NCI-H1048 (cell line): ENCODE measurements around the gene KRT13.
"Not testable (repeated sequence)": the region's sequence is repeated elsewhere in the genome, so short reads cannot be mapped to it uniquely, and the experiment has no call there.

Experiments used
- DNase-seq: peaks from one replicate; lab custom pipeline; 2025; lab: John Stamatoyannopoulos, UW

Gene KRT13

DNA sequence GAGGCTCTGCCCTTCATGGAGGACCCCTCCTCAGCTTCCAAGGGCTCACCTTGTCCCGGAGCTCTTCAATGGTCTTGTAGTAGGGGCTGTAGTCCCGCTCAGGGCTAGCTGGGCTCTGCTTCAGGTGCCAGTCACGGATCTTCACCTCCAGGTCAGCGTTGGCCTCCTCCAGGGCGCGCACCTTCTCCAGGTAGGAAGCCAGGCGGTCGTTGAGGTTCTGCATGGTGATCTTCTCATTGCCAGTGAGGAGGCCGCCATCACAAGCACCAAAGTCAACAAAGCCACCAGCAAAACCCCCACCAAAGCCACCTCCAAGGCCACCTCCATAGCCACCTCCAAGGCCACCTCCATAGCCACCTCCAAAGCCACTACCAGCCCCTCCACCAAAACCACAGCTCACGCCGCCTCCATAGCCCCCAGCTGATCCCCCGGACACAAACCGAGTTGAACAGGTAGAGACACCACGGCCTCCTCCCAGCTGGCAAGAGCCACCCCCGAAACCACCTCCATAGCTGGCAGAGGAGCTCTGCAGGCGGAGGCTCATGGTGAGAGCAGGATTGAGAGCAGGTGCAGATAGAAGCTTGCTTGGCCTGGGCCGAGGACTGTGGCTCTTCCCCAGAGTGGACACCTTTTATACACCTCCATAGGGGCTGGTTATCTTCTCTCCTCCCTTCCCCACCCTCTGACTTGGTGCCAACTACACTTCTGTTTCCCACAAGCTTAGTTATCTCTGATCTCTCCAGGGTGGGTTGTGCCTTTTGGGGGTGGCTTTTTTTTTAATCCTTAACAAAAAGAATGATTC lies at the start of gene KRT13:
KRT13 (minus strand) TSS at position 606 of the 802 bp plus-strand sequence; CDS start at position 544, 62 bp downstream.
- no peak for DNase-seq

DNA sequence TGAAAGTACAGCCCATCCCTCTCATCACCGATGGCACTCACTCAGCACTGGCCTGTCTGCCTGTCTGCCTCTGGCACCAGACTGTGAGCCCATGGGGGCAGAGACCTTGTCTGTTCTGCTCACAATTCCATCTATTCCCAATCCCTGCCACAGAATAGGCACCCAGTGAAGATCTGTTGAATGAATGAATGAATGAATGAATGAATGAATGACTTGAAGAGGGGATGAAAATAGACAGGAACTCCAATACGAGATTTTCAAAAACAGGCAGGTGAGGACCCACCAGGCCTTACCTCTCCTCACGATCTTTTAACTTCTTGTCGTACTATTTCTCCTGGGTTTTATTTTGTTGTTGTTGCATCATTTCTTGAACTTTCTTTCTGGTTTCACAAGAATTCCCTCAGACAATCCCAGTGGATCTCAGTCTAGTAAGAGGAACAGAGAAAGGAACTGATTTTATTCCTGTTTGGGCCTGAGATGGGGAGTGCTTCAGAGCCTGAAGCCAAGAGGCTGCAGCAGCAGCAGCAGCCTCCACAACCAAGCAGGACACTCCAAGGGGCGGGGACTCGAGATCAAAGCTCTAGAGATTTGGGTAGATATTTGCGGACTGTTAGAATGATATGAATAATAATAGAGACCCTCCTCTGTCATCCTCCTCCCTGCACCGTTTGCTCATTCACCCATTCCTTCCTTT lies 48.7 kb upstream of the KRT13 start:
- no peak for DNase-seq

DNA sequence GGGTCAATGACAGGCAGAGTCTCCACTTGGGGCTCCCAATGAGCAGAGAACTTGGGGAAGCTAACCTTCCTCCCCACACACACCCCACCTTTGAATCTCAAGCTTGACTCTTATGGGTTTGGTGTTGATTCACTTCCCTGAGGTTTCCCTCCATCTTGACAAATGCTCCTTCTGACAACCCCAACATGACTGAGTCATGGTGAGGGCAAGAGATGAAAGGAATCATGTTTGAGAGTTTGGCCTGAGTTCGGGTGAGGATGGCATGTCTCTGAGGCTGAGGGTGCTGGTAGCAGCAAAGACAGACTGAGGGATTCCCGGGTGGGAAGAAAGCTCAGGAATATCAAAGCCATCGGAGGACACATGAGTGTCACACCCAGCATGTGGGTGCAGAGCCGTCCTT lies 47.8 kb upstream of the KRT13 start:
- no peak for DNase-seq

DNA sequence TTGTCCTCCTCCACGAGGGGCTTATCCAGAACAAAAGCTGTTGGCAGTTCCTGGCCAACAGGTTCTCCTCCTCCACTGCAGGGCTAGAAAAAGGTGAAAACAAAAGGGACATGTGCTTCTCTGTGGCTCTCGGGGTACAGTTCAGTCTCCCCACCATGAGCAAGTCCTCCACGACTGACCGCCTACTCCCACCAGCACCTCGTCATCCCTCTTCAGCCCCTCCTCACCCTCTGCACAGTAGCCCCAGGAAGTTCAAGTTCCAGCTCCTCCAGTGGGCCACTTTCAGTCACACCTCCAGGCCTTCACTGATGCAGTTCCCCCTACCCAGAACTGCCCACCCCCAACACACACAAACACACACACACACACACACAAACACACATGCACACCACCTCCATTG lies 47.0 kb upstream of the KRT13 start:
- no peak for DNase-seq

DNA sequence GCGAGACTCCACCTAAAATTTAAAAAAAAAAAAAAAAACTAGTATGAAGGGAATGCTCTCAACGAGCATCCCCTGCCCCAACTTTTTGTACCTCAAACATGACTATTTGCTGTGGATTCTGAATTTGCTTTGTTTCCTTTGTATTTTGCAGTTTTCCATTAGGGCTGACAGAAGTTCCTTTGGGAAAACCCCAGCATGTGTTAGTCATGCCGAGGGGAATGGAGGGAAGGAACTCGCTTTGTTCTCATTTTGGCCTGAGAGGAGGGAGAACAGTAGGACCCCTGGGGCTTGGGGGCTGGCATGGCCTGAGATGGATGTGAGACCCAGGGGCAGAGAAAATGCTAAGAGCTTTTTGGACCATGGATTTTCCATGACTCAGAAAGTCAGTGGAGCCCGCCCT lies 46.0 kb upstream of the KRT13 start:
- no peak for DNase-seq

DNA sequence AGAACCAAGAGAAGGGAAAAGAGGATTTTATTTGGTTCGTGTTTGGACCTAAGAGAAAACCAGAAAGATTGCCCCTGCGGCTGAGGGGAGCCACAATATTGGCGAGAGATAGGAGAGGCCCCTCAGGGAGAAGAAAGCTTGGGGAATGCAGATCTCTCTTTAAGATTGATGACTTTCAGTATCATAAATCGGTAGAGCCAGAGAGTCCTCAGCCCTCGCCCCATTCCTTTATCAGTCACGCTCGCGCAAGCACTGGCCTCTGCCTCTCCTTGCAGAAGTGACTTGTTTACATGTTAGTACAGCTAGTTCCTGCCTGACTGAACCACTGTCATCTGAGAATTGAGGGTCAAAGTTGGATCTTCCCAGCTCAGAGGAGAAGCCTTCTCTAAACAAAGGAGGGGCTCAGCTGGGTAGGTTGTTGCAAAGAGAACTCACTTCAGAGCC lies 44.2 kb upstream of the KRT13 start:
- no peak for DNase-seq

DNA sequence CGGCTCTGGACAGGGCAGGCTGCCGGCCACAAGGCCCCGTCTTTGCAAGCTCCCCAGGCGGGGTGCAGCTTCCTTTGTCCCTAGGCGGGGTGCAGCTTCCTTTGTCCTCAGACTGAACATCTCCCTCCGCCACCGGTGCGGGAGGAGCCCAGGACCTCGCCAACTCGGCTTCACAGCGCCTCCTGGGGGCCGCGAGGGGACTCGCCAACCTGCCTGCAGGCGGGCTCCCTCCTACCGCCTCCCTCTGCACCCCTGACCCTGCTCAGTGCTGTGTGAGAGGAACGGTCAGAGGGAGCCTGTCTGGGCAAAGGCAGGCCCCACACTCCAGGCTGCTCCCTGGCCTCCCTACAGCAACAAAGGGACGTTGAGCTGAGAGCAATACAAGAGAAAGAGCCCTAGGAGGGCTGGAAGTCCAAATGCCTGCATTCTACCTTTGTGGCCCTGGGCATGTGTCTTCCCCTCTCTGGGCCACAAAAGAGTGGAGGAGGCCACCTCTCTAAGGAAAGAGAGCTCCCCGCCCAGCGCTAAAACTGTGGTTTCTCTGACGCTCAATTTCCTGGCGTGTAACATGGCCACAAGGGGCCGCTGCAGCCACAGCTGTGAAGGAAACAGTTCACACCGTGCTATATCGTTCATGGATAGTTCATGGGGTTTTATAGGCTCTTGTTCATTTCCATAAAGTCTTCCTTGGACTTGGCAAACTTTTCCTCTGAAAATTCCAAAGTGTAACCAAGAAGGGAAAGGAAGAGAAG lies 43.6 kb upstream of the KRT13 start:
- DNase-seq = peak; percentile 40

DNA sequence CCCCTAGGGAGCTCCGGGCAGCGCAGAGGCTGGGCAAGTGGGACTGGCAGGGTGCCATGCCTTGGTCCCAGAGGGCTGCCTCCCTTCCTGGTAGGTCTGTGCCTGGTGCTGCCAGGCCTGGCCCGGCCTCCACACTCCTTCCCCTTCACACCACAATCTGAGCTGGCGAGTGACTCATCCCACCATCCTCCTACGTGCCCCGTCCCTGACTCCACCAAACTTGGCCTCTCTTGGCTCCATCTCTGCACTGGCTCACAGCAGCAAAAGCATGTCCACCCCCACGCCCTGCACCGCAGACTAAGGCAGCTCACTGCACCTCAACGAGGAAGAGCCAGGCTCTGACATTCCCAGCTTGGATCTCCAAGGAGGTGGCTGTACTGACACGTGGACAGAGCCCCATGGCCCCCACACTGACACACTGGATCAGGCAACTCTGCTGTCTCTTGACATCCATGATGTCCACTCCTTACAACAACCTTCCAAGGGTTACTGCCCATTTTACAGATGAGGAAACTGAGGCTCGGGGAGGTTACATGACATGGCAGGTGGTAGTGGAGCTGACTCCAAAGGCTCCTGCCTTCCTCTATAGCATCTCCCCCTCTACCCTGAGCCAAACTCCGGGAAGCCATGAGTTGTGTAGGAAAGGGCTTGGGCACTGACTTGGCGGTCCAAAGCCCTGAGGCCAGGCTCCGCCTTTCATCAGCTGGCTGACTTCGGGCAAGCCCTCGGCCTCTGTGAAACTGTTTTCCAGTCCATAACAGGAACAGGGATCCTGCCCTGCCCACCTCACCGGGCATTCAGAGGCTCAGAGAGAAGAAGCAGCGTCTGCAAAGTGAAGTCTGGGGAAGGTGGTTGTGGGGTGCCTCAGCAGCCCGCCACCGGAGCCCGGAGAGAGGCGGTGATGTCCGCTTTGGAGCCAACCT lies 42.8 kb upstream of the KRT13 start:
- DNase-seq = no peak

DNA sequence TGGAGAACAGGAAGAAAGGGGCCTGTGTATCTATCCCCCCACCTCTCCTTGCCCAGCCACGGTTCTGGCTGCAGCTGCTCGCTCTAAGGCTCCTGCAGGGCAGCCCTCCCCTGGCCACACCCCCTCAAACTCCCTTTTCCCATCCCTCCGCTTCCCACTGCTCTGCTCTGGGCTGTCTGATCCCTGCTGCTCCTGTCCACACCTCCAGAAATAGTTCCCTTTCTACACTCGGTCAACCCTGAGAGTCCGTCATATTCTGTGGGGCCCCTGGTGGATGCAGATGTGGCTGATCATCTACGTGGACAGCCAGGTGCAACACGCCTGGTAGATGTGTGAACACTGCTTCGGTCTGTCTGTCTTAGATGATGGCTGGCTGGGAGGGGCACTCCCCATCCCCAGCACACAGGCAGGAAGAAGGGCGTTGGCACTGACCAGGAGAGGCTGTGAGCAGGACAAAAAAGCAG lies 42.0 kb upstream of the KRT13 start:
- DNase-seq = no peak

DNA sequence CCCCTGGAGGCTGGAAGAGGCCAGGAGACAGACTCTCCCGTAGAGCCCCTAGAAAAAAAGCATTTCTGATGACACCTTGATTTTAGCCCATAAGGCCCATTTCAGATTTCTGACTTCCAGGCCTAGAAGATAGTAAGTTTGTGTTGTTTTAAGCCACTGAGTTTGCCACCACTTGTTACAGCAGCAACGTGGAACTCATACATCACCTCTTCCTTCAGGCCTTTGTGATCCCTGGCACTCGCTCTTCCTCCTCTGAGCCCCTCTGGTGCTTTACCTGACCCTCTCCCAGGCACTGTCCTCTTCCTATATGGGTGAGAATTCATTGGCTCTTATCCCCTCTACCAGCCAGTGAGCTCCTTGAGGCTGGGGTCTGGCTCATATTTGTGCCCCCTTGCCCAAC lies 41.4 kb upstream of the KRT13 start:
- no peak for DNase-seq

DNA sequence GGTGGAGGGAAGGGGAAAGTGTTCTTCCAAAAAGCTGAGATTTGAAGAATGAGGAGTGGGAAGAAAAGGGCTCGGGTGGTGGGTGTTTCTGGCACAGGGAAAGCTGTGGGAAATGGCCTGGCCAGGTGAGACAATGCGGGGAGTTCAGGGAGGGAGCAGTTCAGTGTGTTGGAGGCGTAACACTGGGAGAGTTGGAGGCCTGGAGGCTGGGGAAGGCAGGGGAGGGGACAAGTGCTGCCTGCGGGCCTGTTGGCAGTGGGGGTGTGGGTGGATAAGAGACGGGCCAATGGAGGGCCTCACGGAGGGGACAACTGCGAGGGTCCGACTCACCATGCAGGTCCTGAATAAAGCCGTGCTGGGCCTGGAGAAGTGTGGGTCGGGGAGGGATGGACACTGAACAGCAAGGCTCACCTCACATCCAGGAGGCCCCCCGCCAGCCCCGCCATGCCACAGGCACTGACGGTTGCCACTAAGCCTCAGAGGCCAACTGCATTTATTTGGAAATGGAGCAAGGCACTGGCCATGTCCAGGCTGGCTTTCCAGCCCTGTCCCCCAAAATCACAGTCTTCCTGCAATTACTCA lies 40.5 kb upstream of the KRT13 start:
- DNase-seq = no peak

DNA sequence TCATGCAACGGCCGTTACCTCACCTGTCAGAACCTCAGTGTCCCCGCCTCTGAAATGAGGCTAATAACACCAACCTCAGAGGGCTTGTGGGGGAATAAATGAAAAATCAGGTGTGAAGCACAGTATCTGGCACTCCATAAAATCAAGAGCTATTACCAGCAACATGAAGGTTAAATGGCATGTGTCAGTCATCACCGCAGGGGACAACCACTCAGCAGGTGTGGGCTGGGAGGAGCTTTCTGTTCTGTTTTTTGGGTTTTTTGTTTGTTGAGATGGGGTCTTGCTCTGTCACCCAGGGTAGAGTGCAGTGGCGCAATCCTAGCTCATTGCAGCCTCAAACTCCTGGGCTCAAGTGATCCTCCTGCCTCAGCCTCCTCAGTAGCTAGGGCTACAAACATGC lies 39.5 kb upstream of the KRT13 start:
- no peak for DNase-seq

DNA sequence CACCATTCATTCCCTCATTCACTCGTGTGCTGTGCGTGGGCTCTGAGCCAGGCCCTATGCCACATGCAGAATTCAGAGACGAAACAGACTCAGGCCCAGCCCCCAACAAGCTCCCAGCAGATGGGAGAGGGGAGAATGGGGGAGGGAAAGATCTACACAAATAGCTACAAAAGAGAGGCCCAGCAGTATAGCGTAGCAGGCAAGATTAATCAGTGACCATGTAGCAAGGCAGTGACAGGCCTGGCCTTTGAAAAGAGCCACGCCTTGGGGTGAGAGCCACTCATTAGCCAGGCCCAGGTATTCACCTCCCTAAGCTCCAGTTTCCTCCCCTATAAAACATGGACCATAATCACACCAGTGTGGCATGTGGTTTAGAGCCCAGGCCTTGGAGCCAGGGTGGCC lies 39.1 kb upstream of the KRT13 start:
- no peak for DNase-seq

DNA sequence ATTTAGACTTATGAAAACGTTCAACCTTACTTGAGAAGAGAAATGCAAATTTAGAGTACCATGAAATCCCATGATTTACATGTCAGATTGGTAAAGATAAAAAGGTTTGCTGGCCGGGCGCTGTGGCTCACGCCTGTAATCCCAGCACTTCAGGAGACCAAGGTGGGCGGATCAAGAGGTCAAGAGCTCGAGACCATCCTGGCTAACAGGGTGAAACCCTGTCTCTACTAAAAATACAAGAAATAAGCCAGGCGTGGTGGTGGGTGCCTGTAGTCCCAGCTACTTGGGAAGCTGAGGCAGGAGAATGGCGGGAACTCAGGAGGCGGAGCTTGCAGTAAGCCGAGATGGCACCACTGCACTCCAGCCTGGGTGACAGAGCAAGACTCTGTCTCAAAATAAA lies 37.4 kb upstream of the KRT13 start:
- DNase-seq = not testable (repeated sequence)

DNA sequence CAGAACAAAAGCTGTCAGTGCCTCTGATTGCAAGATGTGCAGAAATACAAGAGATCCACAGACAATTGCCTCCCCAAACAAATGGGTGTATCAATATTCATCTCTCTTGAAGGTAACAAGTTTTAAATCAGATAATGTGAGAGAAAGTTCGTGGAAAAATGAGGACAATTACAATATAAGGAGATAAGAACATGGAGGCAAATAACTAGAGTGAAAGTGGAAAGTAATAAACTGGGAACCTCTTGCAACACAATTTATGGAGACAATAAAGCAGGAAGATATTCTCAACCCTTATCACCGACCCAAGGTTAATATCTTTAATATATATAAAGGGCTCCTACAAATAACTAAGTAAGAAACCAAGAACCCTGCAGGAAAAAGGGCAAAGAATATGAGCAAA lies 36.9 kb upstream of the KRT13 start:
- no peak for DNase-seq

DNA sequence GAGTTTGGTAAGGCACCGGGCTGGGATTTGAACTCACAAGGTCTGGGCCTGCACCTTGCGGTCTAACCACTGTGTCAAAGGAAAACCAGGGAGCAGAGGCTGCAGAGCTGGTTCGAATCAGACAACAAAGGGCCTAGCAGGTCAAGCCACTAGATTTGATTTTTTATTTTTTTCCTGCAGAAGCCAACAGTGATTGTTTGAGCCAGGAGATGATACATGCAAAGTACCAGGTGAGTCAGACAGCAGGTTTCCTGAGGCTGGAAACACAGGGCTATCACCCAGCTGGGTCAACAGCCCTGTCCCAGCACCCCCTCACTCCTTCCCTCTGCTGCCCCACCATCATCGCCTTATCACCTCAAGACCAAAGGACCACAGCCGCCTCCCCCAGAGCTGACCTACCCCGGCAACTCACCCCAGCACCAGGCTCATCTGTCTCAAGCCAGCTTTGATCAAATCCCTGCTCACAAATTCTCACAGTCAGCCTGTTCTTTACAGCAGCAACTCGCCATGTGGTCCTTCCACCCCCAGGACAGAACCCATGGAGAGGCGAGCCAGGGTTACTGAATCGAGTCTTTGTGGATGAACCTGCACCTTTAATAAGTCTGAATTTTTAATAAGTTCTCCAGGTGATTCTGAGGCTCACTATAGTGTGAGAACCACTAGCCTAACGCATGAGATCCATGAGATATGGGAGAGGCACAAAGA lies 35.7 kb upstream of the KRT13 start:
- no peak for DNase-seq

DNA sequence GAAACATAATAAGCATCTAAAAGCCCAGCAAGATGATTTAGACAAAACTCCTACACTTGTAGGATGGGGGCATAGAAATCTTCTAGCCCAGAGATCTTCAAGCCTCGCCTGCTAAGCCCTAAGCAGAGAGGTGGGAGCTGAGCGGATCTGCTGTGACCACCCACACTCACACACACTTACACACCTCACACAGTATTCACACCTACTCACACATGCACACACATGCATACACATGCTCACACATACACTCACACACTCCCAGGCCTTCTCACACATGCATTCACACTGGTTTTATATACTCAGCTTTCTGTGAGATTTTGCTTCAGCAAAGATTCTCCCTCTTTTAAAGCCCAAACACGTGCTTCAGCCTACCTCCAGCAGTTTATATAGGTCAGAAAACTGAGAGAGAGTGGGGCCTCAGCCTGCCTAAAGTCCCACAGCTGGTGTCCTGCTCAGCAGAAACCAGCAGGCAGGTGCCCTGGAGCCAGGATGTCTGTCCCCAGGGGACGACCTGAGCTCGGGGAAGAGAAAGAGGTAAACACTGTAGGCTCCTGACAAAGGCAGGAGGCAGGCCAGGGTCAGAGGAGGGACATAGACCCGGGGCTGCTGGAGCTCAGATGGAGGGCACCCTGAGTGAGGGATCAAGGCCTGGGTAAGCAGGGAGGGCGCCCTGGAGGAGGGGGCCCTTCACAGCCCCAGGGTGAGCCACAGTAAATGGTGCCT lies 34.7 kb upstream of the KRT13 start:
- no peak for DNase-seq

DNA sequence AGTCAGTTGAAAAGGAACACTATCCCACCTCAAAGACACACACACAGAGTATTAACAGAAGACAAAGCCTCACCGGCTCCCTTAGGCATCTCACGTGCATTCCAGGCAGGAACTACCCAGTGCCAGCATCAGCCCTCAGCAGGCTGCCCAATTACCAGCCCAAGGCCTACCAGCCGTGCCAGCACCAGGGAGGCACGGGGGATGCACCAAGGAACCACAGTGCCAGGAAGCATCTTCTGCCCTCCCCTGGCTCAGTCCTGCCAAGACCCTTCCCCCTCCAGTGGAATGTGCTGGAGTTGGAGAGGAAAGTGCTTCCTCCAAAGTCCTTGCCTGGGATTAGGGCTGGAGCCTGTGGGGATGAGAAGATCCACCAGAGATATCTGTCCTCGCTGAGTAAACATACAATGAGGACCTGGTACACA lies 33.7 kb upstream of the KRT13 start:
- no peak for DNase-seq

DNA sequence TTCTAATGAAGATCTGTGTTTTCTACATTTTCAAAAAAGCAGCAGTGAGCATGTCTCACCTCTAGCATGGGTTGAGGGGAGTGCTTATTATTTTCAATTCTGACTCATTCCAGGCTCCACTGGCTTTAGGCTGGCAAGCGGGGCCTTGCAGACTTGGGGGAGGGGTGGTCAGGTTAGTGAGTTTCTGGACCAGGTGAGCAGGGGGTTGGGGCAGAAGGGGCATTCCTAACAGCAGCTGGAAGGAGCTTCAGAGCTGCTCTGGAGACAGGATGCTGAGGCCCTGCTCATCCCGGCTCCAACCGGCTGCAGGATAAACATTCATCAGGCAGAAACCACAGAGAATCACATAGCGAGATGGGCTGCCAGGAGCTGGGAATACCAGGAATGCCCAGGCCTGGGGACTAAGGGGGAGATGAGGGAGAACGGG lies 33.2 kb upstream of the KRT13 start:
- no peak for DNase-seq

DNA sequence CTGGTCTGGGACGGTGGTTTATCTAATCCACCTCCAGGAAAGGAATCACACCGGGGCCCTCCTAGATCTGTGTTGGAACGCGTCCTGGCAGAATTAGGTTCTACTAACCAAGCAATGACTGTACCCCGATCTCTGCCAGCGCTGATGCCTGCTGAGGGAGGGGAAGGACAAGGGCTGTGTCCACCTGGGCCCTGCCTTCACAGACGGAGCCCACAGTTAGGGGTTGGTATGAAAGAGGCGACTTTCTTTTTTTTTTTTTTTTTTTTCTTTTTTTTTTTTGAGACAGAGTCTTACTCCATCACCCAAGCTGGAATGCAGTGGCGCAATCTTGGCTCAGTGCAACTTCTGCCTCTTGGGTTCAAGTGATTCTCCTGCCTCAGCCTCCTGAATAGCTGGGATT lies 32.6 kb upstream of the KRT13 start:
- no peak for DNase-seq
